HCT116 (cell line): ENCODE results near the gene PCDHGB5.

ENCODE experiments used
- ELF1 ChIP-seq: IDR thresholded peaks from 2 replicates; pipeline ENCODE4 v1.6.1; 2012; ENCODE audit warnings: low read depth, borderline replicate concordance
- EZH2phosphoT487 ChIP-seq: fragments of 200-600 bp; IDR thresholded peaks from 2 replicates; pipeline ENCODE4 v1.6.1; 2018; ENCODE audit warnings: antibody characterized with exemption, borderline replicate concordance
- MAX ChIP-seq: IDR thresholded peaks from 2 replicates; pipeline ENCODE4 v1.6.1; 2012
- POLR2A ChIP-seq: IDR thresholded peaks from 2 replicates; pipeline ENCODE4 v1.7.0; 2011; ENCODE audit warnings: borderline replicate concordance; ENCODE audit not compliant: insufficient read depth, insufficient read length; ENCODE audit errors: extremely low read depth
- POLR2AphosphoS5 ChIP-seq: IDR thresholded peaks from 2 replicates; pipeline ENCODE4 v1.6.1; 2011; ENCODE audit warnings: mild to moderate bottlenecking, low read depth, low read length, moderate library complexity
- RAD21 ChIP-seq: IDR thresholded peaks from 2 replicates; pipeline ENCODE4 v1.6.1; 2012; ENCODE audit warnings: low read depth, mild to moderate bottlenecking
- SP1 ChIP-seq: IDR thresholded peaks from 2 replicates; pipeline ENCODE4 v1.6.1; 2012; ENCODE audit warnings: low read depth
- YY1 ChIP-seq: IDR thresholded peaks from 2 replicates; pipeline ENCODE4 v1.6.1; 2011; ENCODE audit warnings: low read length, low read depth, moderate library complexity, mild to moderate bottlenecking; ENCODE audit not compliant: insufficient replicate concordance; ENCODE audit errors: extremely low read depth
- ZBTB33 ChIP-seq: IDR thresholded peaks from 2 replicates; pipeline ENCODE4 v1.6.1; 2011; ENCODE audit warnings: mild to moderate bottlenecking, low read length, moderate library complexity; ENCODE audit not compliant: insufficient replicate concordance; ENCODE audit errors: extremely low read depth
- ZFX ChIP-seq: fragments of 450-650 bp; IDR thresholded peaks from 2 replicates; pipeline ENCODE4 v1.6.1; 2017
- TF ChIP-seq, protein P1 (sequence below), 3 experiments: fragments of 200-600 bp in 1 of 3; sonication (generic) in 1 of 3; IDR thresholded peaks in 2 of 3; conservative IDR thresholded peaks in 1 of 3; 2 replicates each; pipeline ENCODE4 v1.5.1; 2012 to 2017; ENCODE audit warnings: low read depth in 2 of 3, low read length in 2 of 3, antibody characterized with exemption in 1 of 3, borderline replicate concordance in 1 of 3, control low read depth in 1 of 3, mild to moderate bottlenecking in 1 of 3, mixed read lengths in 1 of 3, mixed run types in 1 of 3, moderate library complexity in 1 of 3; ENCODE audit not compliant: insufficient read depth in 1 of 3
- TF ChIP-seq, protein P2 (sequence below): IDR thresholded peaks from 2 replicates; pipeline ENCODE4 v1.6.1; 2012; ENCODE audit warnings: low read depth

- TF ChIP-seq, protein P1, sequence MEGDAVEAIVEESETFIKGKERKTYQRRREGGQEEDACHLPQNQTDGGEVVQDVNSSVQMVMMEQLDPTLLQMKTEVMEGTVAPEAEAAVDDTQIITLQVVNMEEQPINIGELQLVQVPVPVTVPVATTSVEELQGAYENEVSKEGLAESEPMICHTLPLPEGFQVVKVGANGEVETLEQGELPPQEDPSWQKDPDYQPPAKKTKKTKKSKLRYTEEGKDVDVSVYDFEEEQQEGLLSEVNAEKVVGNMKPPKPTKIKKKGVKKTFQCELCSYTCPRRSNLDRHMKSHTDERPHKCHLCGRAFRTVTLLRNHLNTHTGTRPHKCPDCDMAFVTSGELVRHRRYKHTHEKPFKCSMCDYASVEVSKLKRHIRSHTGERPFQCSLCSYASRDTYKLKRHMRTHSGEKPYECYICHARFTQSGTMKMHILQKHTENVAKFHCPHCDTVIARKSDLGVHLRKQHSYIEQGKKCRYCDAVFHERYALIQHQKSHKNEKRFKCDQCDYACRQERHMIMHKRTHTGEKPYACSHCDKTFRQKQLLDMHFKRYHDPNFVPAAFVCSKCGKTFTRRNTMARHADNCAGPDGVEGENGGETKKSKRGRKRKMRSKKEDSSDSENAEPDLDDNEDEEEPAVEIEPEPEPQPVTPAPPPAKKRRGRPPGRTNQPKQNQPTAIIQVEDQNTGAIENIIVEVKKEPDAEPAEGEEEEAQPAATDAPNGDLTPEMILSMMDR (IDR thresholded peaks at IDR 0.05 in 2 of 3, conservative IDR thresholded peaks at IDR 0.05 in 1 of 3; ENCODE audit: borderline replicate concordance in 1 of 3, insufficient read depth in 1 of 3, low read depth in 2 of 3, low read length in 2 of 3): peak; percentile 84 to 96 (median 86)
- TF ChIP-seq ZBTB33: no peak
- peak; percentile 24; the same call in 1 of the 2 replicates for TF ChIP-seq POLR2AphosphoS5
- no peak for TF ChIP-seq ZFX
- peak; percentile 10; the same call in 1 of the 2 replicates for TF ChIP-seq MAX
- no peak for TF ChIP-seq POLR2A
- TF ChIP-seq RAD21: peak; percentile 94
- TF ChIP-seq SP1: no peak
- TF ChIP-seq EZH2phosphoT487: no peak
- TF ChIP-seq ELF1: no peak
- TF ChIP-seq, protein P2, sequence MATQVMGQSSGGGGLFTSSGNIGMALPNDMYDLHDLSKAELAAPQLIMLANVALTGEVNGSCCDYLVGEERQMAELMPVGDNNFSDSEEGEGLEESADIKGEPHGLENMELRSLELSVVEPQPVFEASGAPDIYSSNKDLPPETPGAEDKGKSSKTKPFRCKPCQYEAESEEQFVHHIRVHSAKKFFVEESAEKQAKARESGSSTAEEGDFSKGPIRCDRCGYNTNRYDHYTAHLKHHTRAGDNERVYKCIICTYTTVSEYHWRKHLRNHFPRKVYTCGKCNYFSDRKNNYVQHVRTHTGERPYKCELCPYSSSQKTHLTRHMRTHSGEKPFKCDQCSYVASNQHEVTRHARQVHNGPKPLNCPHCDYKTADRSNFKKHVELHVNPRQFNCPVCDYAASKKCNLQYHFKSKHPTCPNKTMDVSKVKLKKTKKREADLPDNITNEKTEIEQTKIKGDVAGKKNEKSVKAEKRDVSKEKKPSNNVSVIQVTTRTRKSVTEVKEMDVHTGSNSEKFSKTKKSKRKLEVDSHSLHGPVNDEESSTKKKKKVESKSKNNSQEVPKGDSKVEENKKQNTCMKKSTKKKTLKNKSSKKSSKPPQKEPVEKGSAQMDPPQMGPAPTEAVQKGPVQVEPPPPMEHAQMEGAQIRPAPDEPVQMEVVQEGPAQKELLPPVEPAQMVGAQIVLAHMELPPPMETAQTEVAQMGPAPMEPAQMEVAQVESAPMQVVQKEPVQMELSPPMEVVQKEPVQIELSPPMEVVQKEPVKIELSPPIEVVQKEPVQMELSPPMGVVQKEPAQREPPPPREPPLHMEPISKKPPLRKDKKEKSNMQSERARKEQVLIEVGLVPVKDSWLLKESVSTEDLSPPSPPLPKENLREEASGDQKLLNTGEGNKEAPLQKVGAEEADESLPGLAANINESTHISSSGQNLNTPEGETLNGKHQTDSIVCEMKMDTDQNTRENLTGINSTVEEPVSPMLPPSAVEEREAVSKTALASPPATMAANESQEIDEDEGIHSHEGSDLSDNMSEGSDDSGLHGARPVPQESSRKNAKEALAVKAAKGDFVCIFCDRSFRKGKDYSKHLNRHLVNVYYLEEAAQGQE: no peak
- TF ChIP-seq YY1: peak; percentile 69
Measured at GRCh38 chr5:141412854-141413539, 15.2 kb downstream of the PCDHGB5 start, which contains the start of gene PCDHGA10.
